Iris pigment epithelial cell (primary cell): ENCODE measurements around the gene APOL2.
"Not testable (repeated sequence)": the region's sequence is repeated elsewhere in the genome, so short reads cannot be mapped to it uniquely, and the experiment has no call there.

Experiments used
- DNase-seq: peaks from one replicate; pipeline ENCODE4 v3.0.0-alpha.2; 2011; ENCODE audit warnings: low read depth

The APOL2 gene

DNA sequence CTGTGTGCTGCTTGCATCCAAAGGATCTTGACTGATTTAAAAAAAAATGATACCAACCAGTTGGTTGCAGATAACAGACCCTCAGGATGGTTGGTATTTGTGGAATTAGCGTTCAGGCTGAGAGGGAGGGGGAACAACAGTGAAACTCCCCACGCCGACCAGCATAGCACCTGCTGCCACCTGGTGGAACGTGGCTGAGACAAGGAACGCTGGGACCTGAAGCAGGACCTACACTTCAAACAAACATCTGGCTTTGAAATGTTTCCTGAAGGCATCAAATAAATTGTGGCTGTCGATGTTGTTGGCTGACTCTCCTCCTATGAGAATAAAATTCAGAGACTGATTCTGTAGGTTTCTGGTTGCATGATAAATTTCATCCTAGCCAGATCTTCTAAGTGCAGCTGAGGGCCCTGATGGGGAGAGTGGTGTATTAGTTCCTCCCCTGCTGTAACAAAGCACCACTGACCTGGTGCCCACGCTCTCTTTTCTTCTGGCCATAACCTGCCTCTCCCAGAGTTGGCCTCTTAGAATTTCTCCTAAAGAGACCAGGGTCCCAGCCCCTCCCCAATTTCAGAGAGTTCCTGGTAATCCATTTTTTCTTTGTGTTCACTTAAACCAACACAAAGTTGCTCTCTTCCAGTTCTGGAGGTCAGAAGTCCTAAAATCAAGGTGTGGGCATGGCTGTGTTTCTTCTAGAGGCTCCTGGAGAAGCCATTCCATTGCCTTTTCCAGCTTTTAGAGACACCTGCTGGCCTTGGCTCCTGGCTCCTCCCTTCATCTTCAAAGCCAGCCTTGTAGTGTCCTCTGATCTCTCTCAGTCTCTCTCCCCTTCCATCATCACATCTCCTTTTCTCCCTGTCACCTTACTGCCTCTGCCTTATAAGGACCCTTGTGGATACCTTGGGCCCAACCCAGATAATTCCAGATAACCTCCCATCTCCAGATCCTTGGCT lies 17.3 kb downstream of the APOL2 start:
- DNase-seq: peak; percentile 40

DNA sequence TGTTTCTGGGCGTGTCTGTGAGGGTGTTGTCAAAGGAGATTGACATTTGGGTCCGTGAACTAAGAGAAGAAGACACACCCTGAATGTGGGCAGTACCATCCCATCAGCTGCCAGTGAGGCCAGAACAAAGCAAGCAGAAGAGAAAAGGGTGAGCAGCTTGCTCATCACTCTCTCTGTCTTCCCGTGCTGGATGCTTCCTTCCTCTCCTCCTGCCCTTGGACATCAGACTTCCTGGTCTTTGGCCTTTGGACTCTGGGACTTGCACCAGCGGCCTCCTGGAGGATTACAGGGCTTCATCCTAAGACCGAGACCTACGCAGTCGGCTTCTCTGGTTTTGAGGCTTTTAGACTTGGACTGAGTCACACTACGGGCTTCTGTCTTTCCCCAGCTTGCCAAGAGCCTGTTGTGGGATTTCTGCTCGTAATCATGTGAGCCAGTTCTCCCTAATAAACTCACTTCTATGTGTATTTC lies 18.8 kb downstream of the APOL2 start:
- peak; percentile 90 for DNase-seq

GRCh38 chr22:36218648-36219193 lies 20.6 kb downstream of the APOL2 start:
- DNase-seq: no peak

- no peak for DNase-seq
Observed at GRCh38 chr22:36215981-36216380, 23.3 kb downstream of the APOL2 start.

DNA sequence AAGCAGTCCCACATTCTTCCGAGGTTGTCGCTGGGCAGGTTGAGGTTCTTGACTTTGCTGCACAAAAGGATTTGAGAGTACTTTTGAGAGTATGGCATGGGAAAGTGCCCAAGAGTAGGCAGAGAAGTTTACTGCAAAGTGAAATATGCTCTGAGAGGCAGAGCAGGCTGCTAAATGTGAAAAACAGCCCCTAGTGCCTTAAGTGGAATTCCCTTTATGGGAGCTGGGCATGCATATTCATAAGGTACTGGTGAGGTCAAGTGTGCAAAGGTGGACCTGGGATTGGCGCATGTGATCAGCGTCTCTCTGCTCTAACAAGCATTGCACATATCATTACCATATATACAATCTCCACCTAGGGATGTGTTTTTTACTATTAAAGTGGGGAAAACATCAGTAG lies 25.7 kb downstream of the APOL2 start:
- DNase-seq: no peak

GRCh38 chr22:36212901-36213300 lies 26.4 kb downstream of the APOL2 start:
- DNase-seq: no peak

DNA sequence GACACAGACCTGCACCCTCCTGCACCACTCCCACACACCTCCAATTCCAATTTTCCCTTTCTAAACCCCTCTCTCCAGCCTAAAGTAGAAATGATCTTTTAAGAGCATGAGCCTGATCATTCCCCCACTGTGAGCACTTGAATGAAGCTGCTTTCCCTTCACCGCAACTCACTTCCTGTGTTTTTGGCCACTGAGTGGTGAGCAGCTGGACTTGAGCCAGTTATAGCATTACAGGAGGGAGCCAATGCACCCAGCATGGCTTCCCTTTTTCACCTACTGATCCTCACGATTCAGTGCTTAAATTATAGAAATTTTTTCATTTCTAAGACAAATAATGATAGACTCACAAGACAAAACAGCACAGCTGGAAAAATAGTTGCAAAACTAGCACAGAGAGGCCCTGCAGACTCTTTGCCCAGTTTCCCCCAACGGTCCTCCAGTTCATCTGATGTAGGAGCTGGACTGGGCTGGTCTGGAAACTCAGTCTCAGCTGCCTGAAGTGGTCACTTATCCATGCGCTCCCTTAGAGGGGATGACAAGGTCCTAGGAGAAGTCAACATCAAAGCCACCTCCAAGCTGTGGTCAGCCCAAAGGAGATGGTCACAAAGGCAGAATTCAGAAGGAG lies 28.0 kb downstream of the APOL2 start:
- DNase-seq: peak; percentile 72

- no peak for DNase-seq
Observed at GRCh38 chr22:36210224-36210623, 29.1 kb downstream of the APOL2 start.

DNA sequence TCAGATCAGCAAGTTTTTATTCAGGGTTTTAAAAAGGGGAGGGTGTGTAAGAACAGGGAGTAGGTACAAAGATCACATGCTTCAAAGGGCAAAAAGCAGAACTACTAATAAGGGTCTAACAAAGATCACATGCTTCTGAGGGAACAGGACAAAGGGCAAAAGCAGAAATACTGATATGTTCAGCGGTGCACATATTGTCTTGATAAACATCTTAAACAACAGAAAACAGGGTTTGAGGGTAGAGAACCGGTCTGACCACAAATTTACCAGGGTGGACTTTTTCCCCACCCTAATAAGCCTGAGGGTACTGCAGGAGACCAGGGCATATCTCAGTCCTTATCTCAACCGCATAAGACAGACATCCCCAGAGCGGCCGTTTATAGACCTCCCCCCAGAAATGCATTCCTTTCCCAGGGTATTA lies 29.8 kb downstream of the APOL2 start:
- not testable (repeated sequence) for DNase-seq

- no peak for DNase-seq
Observed at GRCh38 chr22:36208914-36209313, 30.4 kb downstream of the APOL2 start.

DNA sequence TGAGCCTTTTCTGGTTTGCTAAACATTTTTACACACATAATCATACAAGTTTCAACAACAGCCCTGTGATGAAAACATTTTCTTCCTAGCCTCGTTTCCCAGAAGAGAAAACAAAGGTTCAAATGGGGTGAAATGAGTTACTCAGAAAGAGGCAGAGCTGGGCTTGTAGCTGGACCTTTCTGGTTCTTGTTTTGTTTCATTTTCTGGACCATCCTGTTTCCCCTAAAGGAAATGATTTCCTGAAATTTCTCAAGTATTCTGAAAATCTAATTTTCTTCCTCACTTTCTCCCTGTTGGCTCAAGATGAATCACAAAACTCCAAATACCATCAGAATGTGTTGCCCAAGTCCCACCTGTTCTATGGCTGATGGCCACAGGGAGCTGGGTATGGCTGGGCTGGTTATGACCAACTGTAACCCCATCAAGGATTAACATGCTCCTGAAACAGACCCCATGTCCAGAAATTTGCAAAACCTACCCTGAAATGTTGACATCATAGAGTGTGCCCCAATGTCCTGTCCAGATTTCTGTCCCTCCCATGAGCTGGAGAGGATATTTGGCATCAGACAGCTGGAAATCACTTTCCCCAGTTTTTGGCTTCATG lies 31.1 kb downstream of the APOL2 start:
- no peak for DNase-seq

DNA sequence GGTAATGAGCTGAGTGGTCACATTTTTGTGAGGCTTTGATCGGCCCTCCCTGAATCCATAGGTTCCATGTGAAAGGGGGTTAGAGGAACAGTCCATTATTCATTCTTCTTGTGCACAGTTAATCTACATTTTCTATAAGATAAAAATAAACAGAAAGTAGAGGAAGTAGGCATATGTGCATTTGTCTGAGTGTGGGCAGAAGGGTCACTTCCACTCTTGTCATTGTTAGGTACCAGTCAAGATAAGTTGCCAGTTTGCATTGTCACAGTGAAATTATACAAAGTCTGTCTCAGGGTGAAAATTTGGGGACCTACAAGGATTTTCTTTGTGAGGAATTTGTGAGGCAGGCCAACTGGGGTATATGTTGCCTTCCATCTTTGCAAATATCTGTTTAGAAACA lies 33.1 kb downstream of the APOL2 start:
- no peak for DNase-seq

DNA sequence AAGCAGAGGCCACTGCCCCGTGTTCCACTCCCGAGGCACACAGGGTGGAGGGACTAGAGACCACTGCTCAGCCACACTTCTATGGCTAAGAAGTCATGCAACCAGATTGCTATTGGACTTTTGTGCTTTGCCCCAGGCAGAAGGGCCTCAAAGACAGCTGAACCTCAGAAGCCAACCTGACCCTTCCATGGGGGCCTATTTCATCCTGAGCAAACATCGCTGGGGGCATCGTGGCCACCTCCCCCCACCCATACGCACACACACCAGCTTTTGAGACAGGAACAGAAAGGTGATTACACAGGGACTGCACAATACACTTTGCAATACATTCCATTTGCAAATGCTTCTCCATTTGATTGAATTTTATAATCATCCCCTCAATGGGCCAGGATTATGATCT lies 33.8 kb downstream of the APOL2 start:
- not testable (repeated sequence) for DNase-seq

DNA sequence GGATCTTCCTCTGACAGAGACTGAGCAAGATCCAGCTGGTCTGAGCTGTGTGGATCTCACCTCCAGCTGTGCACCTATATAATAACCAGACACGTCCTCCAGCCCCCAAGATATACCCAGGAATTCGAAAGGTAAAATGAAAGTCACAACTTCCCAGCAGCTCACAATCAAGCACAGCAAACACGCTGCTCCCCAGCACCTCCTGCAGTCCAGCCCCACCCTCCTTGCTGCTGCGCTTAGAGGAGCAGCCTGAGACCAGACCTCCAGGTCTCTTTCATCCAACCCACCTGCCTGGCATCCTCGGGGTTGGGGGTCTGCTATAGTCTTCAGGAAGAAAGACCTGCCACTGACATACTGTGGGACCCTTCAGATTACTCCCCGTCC lies 34.7 kb downstream of the APOL2 start:
- no peak for DNase-seq

DNA sequence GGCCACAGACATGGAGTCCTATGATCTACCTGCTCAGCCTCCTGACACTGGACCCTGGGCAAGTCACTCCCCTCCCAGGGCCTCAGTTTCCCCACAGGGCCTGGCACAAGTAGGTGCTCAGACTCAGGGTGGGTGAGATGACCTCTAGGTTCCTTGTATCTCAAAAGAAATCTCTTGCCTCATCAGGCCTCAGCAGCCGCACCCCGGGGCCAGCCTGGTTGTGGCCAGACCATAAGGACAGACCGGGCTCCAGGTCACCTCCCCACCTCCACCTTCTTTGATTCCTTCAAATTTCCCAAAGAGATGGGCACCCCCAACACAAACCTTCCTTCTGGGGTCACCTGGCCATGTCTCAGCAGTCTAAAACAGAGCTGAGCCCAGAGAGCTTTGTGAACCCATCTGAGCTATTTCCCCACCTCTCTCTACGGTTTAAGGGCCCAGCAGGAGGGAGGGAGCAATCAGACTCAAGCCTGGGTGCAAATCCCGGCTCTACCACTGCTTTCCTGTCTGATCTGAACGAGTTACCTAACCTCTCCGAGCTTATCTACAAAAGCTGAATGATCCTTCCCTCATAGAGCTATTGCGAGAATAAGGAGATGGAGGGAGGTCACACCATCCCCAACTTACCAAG lies 35.2 kb downstream of the APOL2 start:
- no peak for DNase-seq

DNA sequence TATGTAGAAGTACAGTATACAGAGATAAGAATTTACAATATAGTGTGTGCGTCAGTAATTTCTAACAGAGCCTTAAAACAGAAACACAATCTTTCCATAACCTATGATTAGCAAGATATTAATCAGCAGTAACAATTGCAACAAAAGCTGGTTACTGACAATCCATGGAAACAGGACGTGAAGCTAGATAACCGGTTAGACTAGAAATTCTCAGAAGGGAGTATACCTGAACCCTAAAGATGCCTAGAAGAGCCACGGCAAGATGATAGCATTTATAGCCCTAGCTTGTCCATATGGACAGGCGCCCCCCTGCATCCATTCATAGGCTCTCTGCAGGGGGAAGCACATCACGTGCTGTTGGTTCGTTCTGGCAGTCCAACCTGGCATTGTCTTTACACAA lies 35.9 kb downstream of the APOL2 start:
- not testable (repeated sequence) for DNase-seq

DNA sequence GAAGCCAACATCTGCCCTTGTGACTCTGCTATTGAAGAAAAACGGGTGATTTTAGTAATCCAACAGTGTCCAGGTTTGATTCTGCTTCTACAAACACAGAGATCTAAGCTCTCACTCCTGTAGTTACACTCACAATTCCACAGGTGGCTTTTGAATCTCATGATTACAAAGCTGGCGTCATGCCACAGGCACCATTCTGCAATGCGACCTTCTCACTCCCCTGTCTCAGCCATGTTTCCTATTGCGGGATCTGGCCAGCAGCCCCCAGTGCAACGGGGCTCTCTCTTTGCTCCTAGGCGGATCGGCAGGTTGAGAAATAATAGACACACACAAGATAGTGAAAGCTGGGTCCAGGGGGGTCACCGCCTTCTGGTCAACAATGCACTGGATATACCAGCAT lies 36.4 kb downstream of the APOL2 start:
- DNase-seq: not testable (repeated sequence)

DNA sequence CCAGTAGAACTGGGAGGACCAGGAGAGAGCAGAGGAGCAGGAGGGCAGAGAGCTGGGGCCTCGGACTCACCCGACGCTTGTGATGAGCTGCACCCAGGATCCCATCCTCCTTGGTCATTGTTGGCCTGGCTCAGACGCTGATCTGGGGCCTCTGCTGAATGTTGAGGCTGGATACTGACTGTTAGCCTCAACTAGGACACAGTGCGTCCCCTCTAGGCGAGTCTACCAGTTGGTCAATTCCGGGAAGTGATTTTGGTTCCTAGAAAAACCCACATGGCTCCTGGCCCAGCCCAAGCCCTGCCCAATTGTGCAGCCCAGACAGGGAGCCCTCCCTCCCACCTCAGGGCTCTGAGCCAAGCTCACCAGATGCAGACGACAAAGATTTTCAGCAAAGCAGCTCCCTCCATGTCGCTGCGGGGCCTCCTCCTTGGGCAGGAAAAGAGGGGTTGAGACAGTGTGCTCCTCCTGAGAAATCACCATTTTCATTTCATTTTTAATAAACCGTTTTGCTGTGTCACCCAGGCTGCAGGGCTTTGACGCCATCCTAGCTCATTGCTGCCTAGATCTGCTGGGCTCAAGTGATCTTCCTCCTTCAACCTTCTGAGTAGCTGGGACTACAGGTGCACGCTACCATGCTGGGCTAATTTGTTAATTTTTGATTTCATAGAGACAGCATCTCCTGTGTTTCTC lies 37.6 kb downstream of the APOL2 start, which contains the start of gene APOL4:
TSS of gene APOL4 (minus strand) at position 180 of the 690 bp plus-strand sequence. CDS start at position 105, 75 bp downstream.
- no peak for DNase-seq

DNA sequence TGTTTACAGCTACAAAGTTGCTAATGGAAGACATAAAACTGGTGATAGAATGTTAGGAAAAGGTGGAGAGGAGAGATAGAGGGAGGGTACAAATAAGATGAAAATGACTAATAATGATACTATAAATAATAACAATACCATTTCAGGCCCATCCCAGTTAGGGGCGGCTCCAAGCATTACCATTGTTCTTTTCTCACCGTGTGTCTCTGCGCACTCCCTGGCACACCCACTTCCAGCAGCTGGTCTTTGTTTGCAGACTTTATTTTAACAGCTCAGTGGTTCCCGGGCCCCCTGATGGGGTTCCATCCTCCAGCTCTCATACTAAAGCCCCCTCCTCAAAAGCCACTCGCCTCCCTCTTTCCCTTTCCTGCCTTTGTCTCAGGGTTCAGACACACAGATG lies 38.3 kb downstream of the APOL2 start:
- DNase-seq: not testable (repeated sequence)

DNA sequence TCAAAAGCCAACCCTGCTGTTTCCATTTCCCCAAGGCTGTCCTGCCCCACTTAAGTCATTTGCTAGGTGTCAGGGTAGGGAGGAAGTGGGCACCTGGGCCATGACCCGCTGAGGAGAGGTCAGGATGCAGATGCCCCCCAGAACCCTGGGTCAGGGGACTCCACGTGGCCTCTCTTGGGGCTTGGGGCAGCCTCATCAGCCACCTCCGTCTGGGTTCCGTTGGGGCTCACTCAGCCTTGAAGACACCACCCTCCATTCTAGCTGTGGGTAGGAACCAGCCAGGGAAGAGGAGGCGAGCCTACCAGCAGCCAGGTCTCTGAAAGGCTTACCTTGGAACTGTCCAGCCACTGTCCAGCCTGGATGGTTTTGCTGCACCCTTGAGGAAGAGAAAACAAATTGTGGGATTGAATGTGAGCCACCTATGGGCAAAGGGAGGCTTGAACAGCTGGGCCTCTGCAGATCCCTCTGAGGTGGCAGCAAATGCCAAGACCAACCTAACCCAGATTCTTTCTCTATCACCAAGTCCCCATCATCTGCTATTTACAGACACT lies 40.3 kb downstream of the APOL2 start:
- DNase-seq: no peak

DNA sequence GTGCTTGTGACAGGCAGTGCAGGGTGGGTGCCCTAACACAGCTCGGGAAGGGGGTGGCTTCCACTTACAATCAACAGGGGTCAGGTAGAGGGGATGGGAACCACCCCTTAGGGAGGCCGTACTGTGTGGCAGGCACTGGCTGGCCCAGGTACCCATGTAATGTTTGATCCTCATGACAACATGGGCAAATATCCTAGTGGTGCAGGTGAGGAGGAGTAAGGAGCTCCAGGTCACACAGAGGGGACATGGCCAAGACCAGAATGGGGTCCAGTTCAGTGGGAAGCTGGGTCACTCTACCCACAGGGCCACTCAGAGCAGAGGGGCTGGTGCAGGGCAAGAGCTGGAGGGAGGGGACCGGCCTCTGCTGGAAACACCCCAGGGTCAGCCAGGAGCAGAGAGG lies 40.8 kb downstream of the APOL2 start:
- DNase-seq: no peak
